Smooth muscle cell (in vitro differentiated cells): ENCODE measurements around the gene EPS8L2. TPM values are rescaled to one million over a fixed set of nuclear protein-coding genes. Genes with fewer than 3 reads are reported as not detected.

ENCODE experiments used
- DNase-seq: peaks from one replicate; lab custom pipeline; 2025; ENCODE audit not compliant: unreplicated experiment; lab: John Stamatoyannopoulos, UW
- H2AFZ ChIP-seq: fragments of 200-600 bp; sonication (generic); 2 replicates; pipeline ENCODE4 v1.6.0; 2016; ENCODE audit warnings: antibody characterized with exemption, low read depth, mild to moderate bottlenecking
- H3F3A ChIP-seq: fragments of 200-600 bp; sonication (generic); 2 replicates; pipeline ENCODE4 v1.6.0; 2017; ENCODE audit warnings: antibody characterized with exemption, low read depth
- H3K27ac ChIP-seq: fragments of 200-600 bp; sonication (generic); 2 replicates; pipeline ENCODE4 v1.5.1; 2016; ENCODE audit warnings: low read depth, mild to moderate bottlenecking
- H3K27me3 ChIP-seq: fragments of 200-600 bp; sonication (generic); 2 replicates; pipeline ENCODE4 v1.6.1; 2016; ENCODE audit warnings: low read depth, mild to moderate bottlenecking
- H3K36me3 ChIP-seq: fragments of 200-600 bp; sonication (generic); 2 replicates; pipeline ENCODE4 v1.5.1; 2016; ENCODE audit warnings: low read depth
- H3K4me1 ChIP-seq: fragments of 200-600 bp; sonication (generic); 2 replicates; pipeline ENCODE4 v1.5.1; 2016; ENCODE audit warnings: low read depth
- H3K4me2 ChIP-seq: fragments of 200-600 bp; sonication (generic); 2 replicates; pipeline ENCODE4 v1.6.0; 2016; ENCODE audit warnings: mild to moderate bottlenecking
- H3K4me3 ChIP-seq: fragments of 200-600 bp; sonication (generic); 2 replicates; pipeline ENCODE4 v1.5.1; 2016; ENCODE audit warnings: mild to moderate bottlenecking
- H3K79me2 ChIP-seq: fragments of 200-600 bp; sonication (generic); 2 replicates; pipeline ENCODE4 v1.6.0; 2016; ENCODE audit warnings: low read depth, mild to moderate bottlenecking
- H3K9ac ChIP-seq: fragments of 200-600 bp; sonication (generic); 2 replicates; pipeline ENCODE4 v1.6.0; 2016; ENCODE audit warnings: low read depth
- H3K9me3 ChIP-seq: fragments of 200-600 bp; sonication (generic); replicated peaks from 2 replicates; pipeline ENCODE4 v1.5.1; 2016; ENCODE audit warnings: low read depth
- H4K20me1 ChIP-seq: fragments of 200-600 bp; sonication (generic); 2 replicates; pipeline ENCODE4 v1.6.0; 2016; ENCODE audit warnings: low read depth
- WGBS: methylation state at CpG from one replicate; pipeline ENCODE4 v1.1.7; 2016; ENCODE audit warnings: low lambda C conversion rate; 5-methylcytosine and 5-hydroxymethylcytosine counted together
- polyA plus RNA-seq: library from polyadenylated mRNA; unstranded; fragments of >200 nt; fragmentation: Nextera tagmentation; extraction: Ambion mirVana; gene quantifications from 2 replicates; pipeline ENCODE4 v1.2.1, GENCODE V29; 2016
- total RNA-seq: library from RNA; depleted of rRNA; stranded (reverse); fragments of >200 nt; gene quantifications from 2 replicates; pipeline ENCODE4 v1.2.3, GENCODE V29; 2014
- TF ChIP-seq, protein P1 (sequence below): fragments of 200-600 bp; sonication (generic); IDR thresholded peaks from 2 replicates; pipeline ENCODE4 v1.5.1; 2017; ENCODE audit warnings: borderline replicate concordance, mild to moderate bottlenecking, antibody characterized with exemption; ENCODE audit not compliant: insufficient read depth, poor library complexity, severe bottlenecking

EPS8L2 gene
- total and polyA plus RNA-seq, 2 experiments from 2014 or later = 37.7 to 47.9 TPM

GRCh38 chr11:720642-721246 lies 14.7 kb downstream of the EPS8L2 start:
- no peak overlapping the region for H3K27ac ChIP-seq
- H4K20me1 ChIP-seq = peaks cover 32% of the 10 kb centered on the region
- H3K79me2 ChIP-seq = no peaks in the 10 kb centered on the region
- H3K27me3 ChIP-seq = peaks cover 12% of the 10 kb centered on the region
- 62% methylated on average over 21 of the region's 53 CpGs for WGBS
- no peaks in the 10 kb centered on the region for H3K9me3 ChIP-seq
- H3K4me3 ChIP-seq = no peak overlapping the region
- no peaks in the 10 kb centered on the region for H3K4me1 ChIP-seq
- no peak overlapping the region for H3K9ac ChIP-seq
- H2AFZ ChIP-seq = no peak overlapping the region
- TF ChIP-seq, protein P1, sequence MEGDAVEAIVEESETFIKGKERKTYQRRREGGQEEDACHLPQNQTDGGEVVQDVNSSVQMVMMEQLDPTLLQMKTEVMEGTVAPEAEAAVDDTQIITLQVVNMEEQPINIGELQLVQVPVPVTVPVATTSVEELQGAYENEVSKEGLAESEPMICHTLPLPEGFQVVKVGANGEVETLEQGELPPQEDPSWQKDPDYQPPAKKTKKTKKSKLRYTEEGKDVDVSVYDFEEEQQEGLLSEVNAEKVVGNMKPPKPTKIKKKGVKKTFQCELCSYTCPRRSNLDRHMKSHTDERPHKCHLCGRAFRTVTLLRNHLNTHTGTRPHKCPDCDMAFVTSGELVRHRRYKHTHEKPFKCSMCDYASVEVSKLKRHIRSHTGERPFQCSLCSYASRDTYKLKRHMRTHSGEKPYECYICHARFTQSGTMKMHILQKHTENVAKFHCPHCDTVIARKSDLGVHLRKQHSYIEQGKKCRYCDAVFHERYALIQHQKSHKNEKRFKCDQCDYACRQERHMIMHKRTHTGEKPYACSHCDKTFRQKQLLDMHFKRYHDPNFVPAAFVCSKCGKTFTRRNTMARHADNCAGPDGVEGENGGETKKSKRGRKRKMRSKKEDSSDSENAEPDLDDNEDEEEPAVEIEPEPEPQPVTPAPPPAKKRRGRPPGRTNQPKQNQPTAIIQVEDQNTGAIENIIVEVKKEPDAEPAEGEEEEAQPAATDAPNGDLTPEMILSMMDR = no peak
- H3K36me3 ChIP-seq = no peaks in the 10 kb centered on the region
- no peaks in the 10 kb centered on the region for H3F3A ChIP-seq
- no peak for DNase-seq
- H3K4me2 ChIP-seq = no peak overlapping the region

- H3F3A ChIP-seq = no peaks in the 10 kb centered on the region
- no peaks in the 10 kb centered on the region for H3K9me3 ChIP-seq
- H3K4me2 ChIP-seq = no peak overlapping the region
- H3K4me3 ChIP-seq = no peak overlapping the region
- WGBS = 87% methylated on average over 16 of the region's 28 CpGs
- H4K20me1 ChIP-seq = peaks cover 30% of the 10 kb centered on the region
- H3K27me3 ChIP-seq = peaks cover 18% of the 10 kb centered on the region
- TF ChIP-seq, protein P1 = no peak
- H2AFZ ChIP-seq = no peak overlapping the region
- peaks cover 5% of the 10 kb centered on the region for H3K4me1 ChIP-seq
- no peak for DNase-seq
- H3K27ac ChIP-seq = no peak overlapping the region
- H3K79me2 ChIP-seq = no peaks in the 10 kb centered on the region
- no peaks in the 10 kb centered on the region for H3K36me3 ChIP-seq
- H3K9ac ChIP-seq = no peak overlapping the region
Measured at GRCh38 chr11:721247-721740, 15.3 kb downstream of the EPS8L2 start.

- no peak overlapping the region for H3K4me2 ChIP-seq
- peaks cover 10% of the 10 kb centered on the region for H3K4me1 ChIP-seq
- H3K79me2 ChIP-seq = no peaks in the 10 kb centered on the region
- peaks cover 25% of the 10 kb centered on the region for H4K20me1 ChIP-seq
- no peak for DNase-seq
- H3K27me3 ChIP-seq = peaks cover 23% of the 10 kb centered on the region
- no peaks in the 10 kb centered on the region for H3K9me3 ChIP-seq
- 94% methylated on average over 11 of the region's 33 CpGs for WGBS
- no peaks in the 10 kb centered on the region for H3F3A ChIP-seq
- no peak overlapping the region for H2AFZ ChIP-seq
- TF ChIP-seq, protein P1 = no peak
- no peak overlapping the region for H3K27ac ChIP-seq
- no peak overlapping the region for H3K4me3 ChIP-seq
- no peaks in the 10 kb centered on the region for H3K36me3 ChIP-seq
- no peak overlapping the region for H3K9ac ChIP-seq
Measured at GRCh38 chr11:721741-722345, 15.8 kb downstream of the EPS8L2 start.
